HEK293 (cell line): Measurements from ENCODE around the gene SNX10.

Source experiments
- GLI2 ChIP-seq: fragments of 450-650 bp; formaldehyde crosslinking; IDR thresholded peaks from 2 replicates; pipeline ENCODE4; 2017; ENCODE audit warnings: missing biosample characterization, missing genetic modification characterization, low read depth, borderline replicate concordance
- ZNF138 ChIP-seq: fragments of 450-650 bp; formaldehyde crosslinking; IDR thresholded peaks from 2 replicates; pipeline ENCODE4 v1.5.1; 2016; ENCODE audit warnings: missing biosample characterization, missing genetic modification characterization, borderline replicate concordance
- ZNF292 ChIP-seq: fragments of 450-650 bp; formaldehyde crosslinking; IDR thresholded peaks from 2 replicates; pipeline ENCODE4 v1.5.1; 2016; ENCODE audit warnings: low read depth, missing biosample characterization, missing genetic modification characterization, borderline replicate concordance
- ZNF302 ChIP-seq: fragments of 450-650 bp; formaldehyde crosslinking; IDR thresholded peaks from 2 replicates; pipeline ENCODE4 v1.5.1; 2016; ENCODE audit warnings: missing biosample characterization, missing genetic modification characterization, low read depth
- TF ChIP-seq, protein P1 (sequence below): fragments of 450-650 bp; formaldehyde crosslinking; IDR thresholded peaks from 2 replicates; pipeline ENCODE4 v1.5.1; 2016; ENCODE audit warnings: missing biosample characterization, missing genetic modification characterization
- TF ChIP-seq, protein P2 (sequence below): fragments of 450-650 bp; formaldehyde crosslinking; IDR thresholded peaks from 2 replicates; pipeline ENCODE4 v1.5.1; 2016; ENCODE audit warnings: missing biosample characterization, missing genetic modification characterization

DNA sequence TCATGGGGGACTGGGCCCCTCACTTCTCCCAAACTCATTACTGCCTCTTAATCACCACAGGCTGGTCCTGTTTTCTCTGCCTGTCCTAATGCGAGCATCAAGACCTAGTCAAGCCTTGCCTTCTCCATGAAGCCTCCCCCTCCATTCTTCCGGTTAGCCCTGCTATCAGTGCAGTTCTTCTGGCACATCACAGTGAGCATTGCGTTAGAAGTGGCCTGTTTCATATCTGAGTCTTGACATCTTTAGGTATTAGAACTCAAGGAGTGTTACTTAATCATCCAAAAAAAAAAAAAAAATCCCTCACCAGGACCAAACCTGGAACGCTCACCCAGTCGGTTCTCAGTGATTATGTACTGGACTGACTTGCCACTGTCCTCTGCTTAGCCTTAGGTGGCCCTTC is 17.4 kb downstream of the SNX10 start:
- TF ChIP-seq, protein P1, sequence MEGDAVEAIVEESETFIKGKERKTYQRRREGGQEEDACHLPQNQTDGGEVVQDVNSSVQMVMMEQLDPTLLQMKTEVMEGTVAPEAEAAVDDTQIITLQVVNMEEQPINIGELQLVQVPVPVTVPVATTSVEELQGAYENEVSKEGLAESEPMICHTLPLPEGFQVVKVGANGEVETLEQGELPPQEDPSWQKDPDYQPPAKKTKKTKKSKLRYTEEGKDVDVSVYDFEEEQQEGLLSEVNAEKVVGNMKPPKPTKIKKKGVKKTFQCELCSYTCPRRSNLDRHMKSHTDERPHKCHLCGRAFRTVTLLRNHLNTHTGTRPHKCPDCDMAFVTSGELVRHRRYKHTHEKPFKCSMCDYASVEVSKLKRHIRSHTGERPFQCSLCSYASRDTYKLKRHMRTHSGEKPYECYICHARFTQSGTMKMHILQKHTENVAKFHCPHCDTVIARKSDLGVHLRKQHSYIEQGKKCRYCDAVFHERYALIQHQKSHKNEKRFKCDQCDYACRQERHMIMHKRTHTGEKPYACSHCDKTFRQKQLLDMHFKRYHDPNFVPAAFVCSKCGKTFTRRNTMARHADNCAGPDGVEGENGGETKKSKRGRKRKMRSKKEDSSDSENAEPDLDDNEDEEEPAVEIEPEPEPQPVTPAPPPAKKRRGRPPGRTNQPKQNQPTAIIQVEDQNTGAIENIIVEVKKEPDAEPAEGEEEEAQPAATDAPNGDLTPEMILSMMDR (tag by site-specific recombination), result no peak
- no peak for TF ChIP-seq ZNF138 (tag by site-specific recombination)
- TF ChIP-seq ZNF292 (tag by site-specific recombination), result no peak
- TF ChIP-seq, protein P2, sequence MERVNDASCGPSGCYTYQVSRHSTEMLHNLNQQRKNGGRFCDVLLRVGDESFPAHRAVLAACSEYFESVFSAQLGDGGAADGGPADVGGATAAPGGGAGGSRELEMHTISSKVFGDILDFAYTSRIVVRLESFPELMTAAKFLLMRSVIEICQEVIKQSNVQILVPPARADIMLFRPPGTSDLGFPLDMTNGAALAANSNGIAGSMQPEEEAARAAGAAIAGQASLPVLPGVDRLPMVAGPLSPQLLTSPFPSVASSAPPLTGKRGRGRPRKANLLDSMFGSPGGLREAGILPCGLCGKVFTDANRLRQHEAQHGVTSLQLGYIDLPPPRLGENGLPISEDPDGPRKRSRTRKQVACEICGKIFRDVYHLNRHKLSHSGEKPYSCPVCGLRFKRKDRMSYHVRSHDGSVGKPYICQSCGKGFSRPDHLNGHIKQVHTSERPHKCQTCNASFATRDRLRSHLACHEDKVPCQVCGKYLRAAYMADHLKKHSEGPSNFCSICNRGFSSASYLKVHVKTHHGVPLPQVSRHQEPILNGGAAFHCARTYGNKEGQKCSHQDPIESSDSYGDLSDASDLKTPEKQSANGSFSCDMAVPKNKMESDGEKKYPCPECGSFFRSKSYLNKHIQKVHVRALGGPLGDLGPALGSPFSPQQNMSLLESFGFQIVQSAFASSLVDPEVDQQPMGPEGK, result no peak
- TF ChIP-seq ZNF302 (tag by site-specific recombination), result no peak
- no peak for TF ChIP-seq GLI2 (tag by site-specific recombination)
